CD14-positive monocyte (primary cell): Measurements from ENCODE around the gene GLB1L3. TPM values are rescaled to one million over a fixed set of nuclear protein-coding genes. Genes with fewer than 3 reads are reported as not detected.
A peak's percentile ranks its signal among the peaks of the same experiment; 100 is the strongest.

Experiments used
- DNase-seq, 3 donors: peaks; one replicate each; pipeline ENCODE4 v3.0.0-alpha.2; 2011 to 2022
- H2AFZ ChIP-seq: 2 replicates; pipeline ENCODE4 v1.6.0; 2012; ENCODE audit warnings: mild to moderate bottlenecking, low read depth, low read length, inconsistent platforms; ENCODE audit not compliant: insufficient read depth, poor library complexity, severe bottlenecking
- H3K27ac ChIP-seq, 2 donors: 1 replicate in 1 of 2; 2 replicates in 1 of 2; pipeline ENCODE4 v1.5.1; 2012 to 2013; ENCODE audit warnings: low read length in 2 of 2, control low read depth in 1 of 2, inconsistent platforms in 1 of 2, low read depth in 1 of 2, mild to moderate bottlenecking in 1 of 2
- H3K27me3 ChIP-seq, 2 donors: one replicate each; pipeline versions ENCODE4 v1.6.0 to v1.6.1; 2011 to 2013; ENCODE audit warnings: low read length in 2 of 2; ENCODE audit not compliant: control insufficient read depth in 2 of 2, insufficient read depth in 2 of 2
- H3K36me3 ChIP-seq, 2 donors: replicated peaks in 1 of 2; 1 replicate in 1 of 2; 2 replicates in 1 of 2; pipeline versions ENCODE4 v1.5.1 to v1.6.1; 2012 to 2013; ENCODE audit warnings: low read length in 2 of 2, control low read depth in 1 of 2, inconsistent platforms in 1 of 2, mild to moderate bottlenecking in 1 of 2; ENCODE audit not compliant: insufficient read depth in 2 of 2, control insufficient read depth in 1 of 2
- H3K4me1 ChIP-seq, 2 donors: 1 replicate in 1 of 2; 2 replicates in 1 of 2; pipeline versions ENCODE4 v1.5.1 to v1.6.1; 2012 to 2013; ENCODE audit warnings: low read length in 2 of 2, control low read depth in 1 of 2, inconsistent platforms in 1 of 2, mild to moderate bottlenecking in 1 of 2, moderate library complexity in 1 of 2; ENCODE audit not compliant: insufficient read depth in 2 of 2, control insufficient read depth in 1 of 2
- H3K4me2 ChIP-seq: replicated peaks from 2 replicates; pipeline ENCODE3; 2012; ENCODE audit warnings: low read length, moderate library complexity, mild to moderate bottlenecking; ENCODE audit not compliant: poor library complexity, severe bottlenecking; ENCODE audit errors: extremely low read depth
- H3K4me3 ChIP-seq, 3 experiments: fragments of 200-600 bp in 1 of 3; sonication (generic) in 1 of 3; replicated peaks in 1 of 3; 1 replicate in 2 of 3; 2 replicates in 1 of 3; pipeline ENCODE4 v1.5.1; 2011 to 2013; ENCODE audit warnings: low read length in 3 of 3, mild to moderate bottlenecking in 3 of 3, control low read depth in 2 of 3, low read depth in 2 of 3, inconsistent platforms in 1 of 3, moderate library complexity in 1 of 3
- H3K79me2 ChIP-seq: 2 replicates; pipeline ENCODE4 v1.6.0; 2012; ENCODE audit warnings: mild to moderate bottlenecking, control low read depth, inconsistent platforms, low read length, moderate library complexity; ENCODE audit not compliant: insufficient read depth
- H3K9ac ChIP-seq: 2 replicates; pipeline ENCODE4 v1.6.0; 2017; ENCODE audit warnings: low read length, mild to moderate bottlenecking; ENCODE audit not compliant: insufficient read depth, poor library complexity, severe bottlenecking
- H3K9me3 ChIP-seq, 2 donors: replicated peaks in 1 of 2; 1 replicate in 1 of 2; 2 replicates in 1 of 2; pipeline versions ENCODE4 v1.5.1 to v1.6.1; 2012 to 2013; ENCODE audit warnings: low read length in 2 of 2, control low read depth in 1 of 2; ENCODE audit not compliant: control insufficient read depth in 1 of 2, insufficient read depth in 1 of 2
- H4K20me1 ChIP-seq: 2 replicates; pipeline ENCODE4 v1.6.0; 2012; ENCODE audit warnings: mild to moderate bottlenecking, low read length, control low read depth, moderate library complexity; ENCODE audit not compliant: insufficient read depth
- H3K27ac Mint-ChIP-seq, 7 donors: one replicate each; pipeline ENCODE4 v1.8.0; 2020; ENCODE audit warnings: mild to moderate bottlenecking in 7 of 7, mixed read lengths in 7 of 7, moderate library complexity in 6 of 7, inconsistent platforms in 2 of 7
- H3K27me3 Mint-ChIP-seq, 3 donors: one replicate each; pipeline ENCODE4 v1.8.0; 2021 to 2022; ENCODE audit warnings: low read depth in 3 of 3, mild to moderate bottlenecking in 3 of 3, mixed read lengths in 3 of 3, moderate library complexity in 3 of 3, inconsistent platforms in 1 of 3
- H3K36me3 Mint-ChIP-seq, 2 donors: one replicate each; pipeline ENCODE4 v1.8.0; 2020; ENCODE audit warnings: mixed read lengths in 2 of 2, inconsistent platforms in 1 of 2, mild to moderate bottlenecking in 1 of 2
- H3K4me1 Mint-ChIP-seq: one replicate; pipeline ENCODE4 v1.8.0; 2020; ENCODE audit warnings: mild to moderate bottlenecking, mixed read lengths
- H3K4me3 Mint-ChIP-seq, 2 donors: one replicate each; pipeline ENCODE4 v1.8.0; 2020; ENCODE audit warnings: mild to moderate bottlenecking in 2 of 2, mixed read lengths in 2 of 2, moderate library complexity in 1 of 2
- H3K9me3 Mint-ChIP-seq, 7 donors: one replicate each; pipeline ENCODE4 v1.8.0; 2020 to 2022; ENCODE audit warnings: mixed read lengths in 7 of 7, mild to moderate bottlenecking in 6 of 7, moderate library complexity in 6 of 7, inconsistent platforms in 2 of 7
- WGBS: methylation state at CpG from one replicate; pipeline ENCODE4 v1.1.5; 2013; ENCODE audit warnings: missing lambda C conversion rate; ENCODE audit not compliant: insufficient coverage; 5-methylcytosine and 5-hydroxymethylcytosine counted together
- intact Hi-C, 2 donors: fragments of 100-400 bp; cut with micrococcal nuclease; formaldehyde crosslinking; loops; one replicate each; pipeline versions ENCODE4 v1.15.0 to v1.15.1; 2023
- polyA plus RNA-seq, 3 donors: library from polyadenylated mRNA; depleted of rRNA in 1 of 3; unstranded in 2 of 3; stranded (reverse) in 1 of 3; fragments of 300-500 nt in 2 of 3; fragments of >200 nt in 1 of 3; fragmentation: Illumina TruSeq in 2 of 3; gene quantifications; 1 replicate in 2 of 3; 2 replicates in 1 of 3; pipeline ENCODE4 v1.2.3, GENCODE V29; 2012 to 2021
- TF ChIP-seq, protein P1 (sequence below): fragments of 200-600 bp; IDR thresholded peaks from one replicate; pipeline ENCODE4 v1.8.0; 2022; ENCODE audit warnings: antibody characterized with exemption, mild to moderate bottlenecking

The GLB1L3 gene
- polyA plus RNA-seq, 3 donors: not detected

- no peak for DNase-seq
- H3K4me2 ChIP-seq: no peak overlapping the region
- no peak overlapping the region for H3K27ac ChIP-seq
- Mint-ChIP-seq H3K27ac (no peak overlapping the region), H3K4me1 (peaks cover 23% of the 10 kb centered on the region), H3K4me3 (no peak overlapping the region), H3K9me3 (no peaks in the 10 kb centered on the region), H3K27me3 (no peaks in the 10 kb centered on the region), H3K36me3 (peaks cover 57 to 69% of the 10 kb centered on the region in 2 donors)
- H3K4me1 ChIP-seq: peaks cover 20 to 24% of the 10 kb centered on the region in 2 donors
- H4K20me1 ChIP-seq: peaks cover 53% of the 10 kb centered on the region
- no peak overlapping the region for H3K9ac ChIP-seq
- TF ChIP-seq, protein P1, sequence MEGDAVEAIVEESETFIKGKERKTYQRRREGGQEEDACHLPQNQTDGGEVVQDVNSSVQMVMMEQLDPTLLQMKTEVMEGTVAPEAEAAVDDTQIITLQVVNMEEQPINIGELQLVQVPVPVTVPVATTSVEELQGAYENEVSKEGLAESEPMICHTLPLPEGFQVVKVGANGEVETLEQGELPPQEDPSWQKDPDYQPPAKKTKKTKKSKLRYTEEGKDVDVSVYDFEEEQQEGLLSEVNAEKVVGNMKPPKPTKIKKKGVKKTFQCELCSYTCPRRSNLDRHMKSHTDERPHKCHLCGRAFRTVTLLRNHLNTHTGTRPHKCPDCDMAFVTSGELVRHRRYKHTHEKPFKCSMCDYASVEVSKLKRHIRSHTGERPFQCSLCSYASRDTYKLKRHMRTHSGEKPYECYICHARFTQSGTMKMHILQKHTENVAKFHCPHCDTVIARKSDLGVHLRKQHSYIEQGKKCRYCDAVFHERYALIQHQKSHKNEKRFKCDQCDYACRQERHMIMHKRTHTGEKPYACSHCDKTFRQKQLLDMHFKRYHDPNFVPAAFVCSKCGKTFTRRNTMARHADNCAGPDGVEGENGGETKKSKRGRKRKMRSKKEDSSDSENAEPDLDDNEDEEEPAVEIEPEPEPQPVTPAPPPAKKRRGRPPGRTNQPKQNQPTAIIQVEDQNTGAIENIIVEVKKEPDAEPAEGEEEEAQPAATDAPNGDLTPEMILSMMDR: no peak
- H3K36me3 ChIP-seq: peaks cover 33 to 59% of the 10 kb centered on the region in 2 donors
- H3K9me3 ChIP-seq: no peaks in the 10 kb centered on the region
- H3K79me2 ChIP-seq: peaks cover 25% of the 10 kb centered on the region
- H3K27me3 ChIP-seq: no peaks in the 10 kb centered on the region
- no peak overlapping the region for H3K4me3 ChIP-seq
- intact Hi-C loops: no loop called here
- WGBS: 100% methylated on average over 1 of the region's 3 CpGs
- no peak overlapping the region for H2AFZ ChIP-seq
Observed at GRCh38 chr11:134235399-134235798, 40.8 kb upstream of the GLB1L3 start.

DNA sequence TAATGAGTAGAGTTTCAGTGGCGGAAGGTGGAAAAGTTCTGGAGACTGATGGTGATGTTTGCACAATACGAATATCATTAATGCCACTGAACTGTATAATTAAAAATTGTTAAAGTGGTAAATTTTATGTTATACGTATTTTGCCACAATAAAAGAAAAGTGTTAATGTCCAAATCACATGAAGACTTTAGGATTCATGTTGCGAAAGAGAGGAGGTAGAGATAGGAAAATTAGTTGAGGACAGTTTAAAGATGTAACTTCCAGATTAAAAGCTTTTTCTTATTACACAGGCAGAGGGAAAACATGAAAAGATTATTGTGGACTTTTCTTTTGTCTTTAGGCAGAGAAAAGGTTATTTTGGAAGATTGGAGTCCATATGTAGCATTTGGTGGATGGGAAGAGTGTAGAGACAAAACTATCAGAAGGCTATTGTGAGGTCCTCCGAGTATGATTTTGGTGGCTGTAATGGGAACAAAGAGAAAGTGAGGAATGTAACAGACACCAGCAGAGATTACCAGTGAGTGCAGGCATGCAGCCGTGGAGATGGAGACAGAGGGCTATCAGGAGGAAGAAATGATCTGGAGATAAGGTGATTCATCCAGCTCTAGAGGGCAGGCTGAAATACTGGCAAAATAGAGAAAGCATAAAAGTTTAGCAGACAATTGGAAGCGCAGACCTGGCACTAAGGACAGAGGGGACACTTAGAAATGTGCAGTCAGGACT lies 39.2 kb upstream of the GLB1L3 start:
- no peaks in the 10 kb centered on the region for H3K27me3 Mint-ChIP-seq
- peaks cover 7% of the 10 kb centered on the region for H3K4me1 Mint-ChIP-seq
- H3K9ac ChIP-seq: no peak overlapping the region
- H3K4me2 ChIP-seq: no peak overlapping the region
- H3K36me3 ChIP-seq: peaks cover 46 to 71% of the 10 kb centered on the region in 2 donors
- H3K27ac ChIP-seq: no peak overlapping the region
- peaks cover 7 to 8% of the 10 kb centered on the region in 2 donors for H3K4me1 ChIP-seq
- 95% methylated on average over 4 of the region's 7 CpGs for WGBS
- H3K9me3 Mint-ChIP-seq: no peaks in the 10 kb centered on the region
- H2AFZ ChIP-seq: no peak overlapping the region
- no peaks in the 10 kb centered on the region for H3K9me3 ChIP-seq
- peaks cover 60 to 79% of the 10 kb centered on the region in 2 donors for H3K36me3 Mint-ChIP-seq
- no peak overlapping the region for H3K4me3 ChIP-seq
- peaks cover 37% of the 10 kb centered on the region for H4K20me1 ChIP-seq
- peak overlapping the region in 1 of 7 donors; percentile 1 for H3K27ac Mint-ChIP-seq
- H3K27me3 ChIP-seq: no peaks in the 10 kb centered on the region
- DNase-seq: no peak
- H3K4me3 Mint-ChIP-seq: no peak overlapping the region
- TF ChIP-seq, protein P1: no peak
- intact Hi-C loops: no loop called here
- peaks cover 16% of the 10 kb centered on the region for H3K79me2 ChIP-seq
